ENCODE data around the gene ZDHHC11.
"Not testable (repeated sequence)": the region's sequence is repeated elsewhere in the genome, so short reads cannot be mapped to it uniquely, and the experiment has no call there.

Gene ZDHHC11

GRCh38 chr5:763397-763796, 87.4 kb downstream of the ZDHHC11 start:
- FAIRE-seq (no peak), DNase-seq (ENCODE audit: low spot score) (no peak)

DNA sequence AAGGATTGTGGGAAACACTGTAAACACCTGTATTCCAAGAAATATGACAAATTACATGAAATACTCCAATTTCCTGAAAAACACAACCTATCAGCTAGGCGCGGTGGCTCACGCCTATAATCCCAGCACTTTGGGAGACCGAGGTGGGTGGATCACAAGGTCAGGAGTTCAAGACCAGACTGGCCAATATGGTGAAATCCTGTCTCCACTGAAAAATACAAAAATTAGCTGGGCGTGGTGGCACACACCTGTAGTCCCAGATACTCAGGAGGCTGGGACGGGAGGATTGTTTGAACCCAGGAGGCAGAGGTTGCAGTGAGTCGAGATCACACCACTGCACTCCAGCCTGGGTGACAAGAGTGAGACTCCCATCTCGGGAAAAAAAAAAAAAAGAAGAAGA, 87.8 kb downstream of the ZDHHC11 start:
- FAIRE-seq; DNase-seq (ENCODE audit: low spot score): not testable (repeated sequence)

DNA sequence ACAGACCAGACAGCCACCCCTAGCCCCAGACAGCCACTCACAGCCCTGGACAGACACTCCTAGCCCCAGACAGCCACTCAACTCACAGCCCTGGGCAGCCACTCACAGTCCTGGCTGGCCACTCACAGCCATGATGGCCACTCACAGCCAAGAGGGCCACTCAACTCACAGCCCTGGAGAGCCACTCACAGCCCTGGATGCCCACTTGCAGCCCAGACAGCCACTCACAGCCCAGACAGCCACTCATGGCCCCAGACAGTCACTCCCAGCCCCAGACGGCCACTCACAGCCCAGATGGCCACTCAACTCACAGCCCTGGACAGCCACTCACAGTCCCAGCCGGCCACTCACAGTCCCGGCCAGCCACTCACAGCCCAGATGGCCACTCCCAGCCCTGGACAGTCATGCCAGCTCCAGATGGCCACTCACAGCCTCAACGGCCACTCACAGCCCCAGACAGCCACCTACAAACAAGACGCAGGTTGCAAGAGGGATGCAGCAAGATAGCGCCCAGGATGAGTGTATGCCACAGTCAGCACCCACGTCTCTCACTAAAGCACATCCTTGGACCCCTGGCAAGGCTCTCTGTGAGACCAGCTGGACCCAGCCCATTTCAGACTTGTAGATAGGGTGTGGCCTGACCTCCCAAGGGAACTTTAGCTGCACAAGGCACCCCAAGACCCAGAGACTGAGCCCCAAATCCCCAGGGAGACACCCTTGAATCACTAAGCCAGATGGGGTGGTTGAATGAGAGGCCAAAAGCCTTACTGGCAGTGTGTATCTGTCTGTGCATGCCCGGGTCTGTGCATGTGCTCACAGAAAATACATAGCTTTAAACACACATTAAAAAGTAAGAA, 88.7 kb downstream of the ZDHHC11 start:
- no peak for DNase-seq (ENCODE audit: low spot score)
- no peak for FAIRE-seq

DNA sequence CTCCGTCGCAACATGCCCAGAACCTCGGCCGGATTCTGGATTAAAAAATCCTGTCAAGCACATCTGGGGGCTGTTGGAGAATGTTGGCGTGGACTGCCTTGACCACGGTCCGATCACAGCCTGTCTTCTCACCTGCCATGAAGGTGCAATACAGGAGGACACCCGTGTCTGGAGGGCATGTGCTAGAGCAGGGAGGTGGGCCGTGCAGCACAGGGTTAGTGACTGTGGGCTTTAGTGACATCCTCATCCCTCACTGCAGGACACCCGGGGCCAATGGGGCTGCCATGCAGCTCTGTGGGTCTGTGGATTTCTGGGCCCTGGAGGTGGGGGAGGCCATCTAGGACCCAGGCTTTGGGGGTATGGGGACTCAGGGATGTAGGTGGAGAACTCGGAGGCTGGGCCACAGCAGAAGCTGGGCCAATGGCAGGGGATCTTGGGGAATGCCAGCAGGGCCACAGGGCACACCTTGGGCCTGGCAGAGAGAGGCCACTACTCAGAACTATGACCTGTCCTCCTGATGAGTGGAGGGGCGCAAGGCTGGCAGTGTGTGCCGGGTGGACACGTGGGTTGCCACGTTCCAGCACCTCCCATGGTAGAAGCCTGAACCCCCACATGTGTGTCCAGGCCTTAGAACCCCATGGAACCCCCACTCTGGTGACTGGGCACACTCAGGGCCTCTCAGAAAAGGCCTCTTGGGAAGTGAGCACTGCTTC, 89.6 kb downstream of the ZDHHC11 start:
- DNase-seq (ENCODE audit: low spot score) (no peak), FAIRE-seq (no peak)

GRCh38 chr5:760363-761058, 90.3 kb downstream of the ZDHHC11 start:
- DNase-seq (ENCODE audit: low spot score) (no peak), FAIRE-seq (no peak)

DNA sequence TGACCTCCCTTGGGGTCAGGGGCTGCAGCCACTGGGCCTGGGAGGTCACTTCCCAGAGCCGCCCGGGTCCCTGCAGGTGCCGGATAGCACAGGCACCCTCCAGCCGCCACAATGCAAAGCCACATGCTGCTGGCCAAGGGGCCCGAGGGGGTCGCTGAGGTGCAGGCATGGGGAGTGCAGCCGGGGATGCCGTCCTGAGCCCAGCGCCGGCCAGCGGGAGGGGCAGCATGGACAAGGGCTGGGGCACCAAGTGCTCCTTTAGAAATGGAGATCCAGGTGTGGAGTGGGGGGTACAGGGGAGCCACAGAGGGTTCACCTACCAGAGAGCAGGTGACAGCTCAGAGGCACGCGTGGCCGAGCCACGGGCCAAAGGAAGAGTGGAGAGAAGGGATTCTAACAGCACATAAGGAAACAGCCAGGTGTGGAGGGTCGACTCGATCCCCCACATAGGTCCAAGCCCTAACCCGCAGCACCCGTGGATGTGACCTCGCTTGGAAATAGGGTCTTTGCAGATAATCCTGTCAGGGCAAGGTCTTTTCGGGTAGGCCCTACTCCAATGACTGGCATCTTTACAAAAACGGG, 90.9 kb downstream of the ZDHHC11 start:
- no peak for FAIRE-seq
- DNase-seq (ENCODE audit: low spot score): no peak

GRCh38 chr5:759111-759751, 91.6 kb downstream of the ZDHHC11 start:
- DNase-seq (ENCODE audit: low spot score) (no peak), FAIRE-seq (no peak)

- FAIRE-seq (no peak), DNase-seq (ENCODE audit: low spot score) (no peak)
Observed at GRCh38 chr5:758698-759053, 92.1 kb downstream of the ZDHHC11 start.

DNA sequence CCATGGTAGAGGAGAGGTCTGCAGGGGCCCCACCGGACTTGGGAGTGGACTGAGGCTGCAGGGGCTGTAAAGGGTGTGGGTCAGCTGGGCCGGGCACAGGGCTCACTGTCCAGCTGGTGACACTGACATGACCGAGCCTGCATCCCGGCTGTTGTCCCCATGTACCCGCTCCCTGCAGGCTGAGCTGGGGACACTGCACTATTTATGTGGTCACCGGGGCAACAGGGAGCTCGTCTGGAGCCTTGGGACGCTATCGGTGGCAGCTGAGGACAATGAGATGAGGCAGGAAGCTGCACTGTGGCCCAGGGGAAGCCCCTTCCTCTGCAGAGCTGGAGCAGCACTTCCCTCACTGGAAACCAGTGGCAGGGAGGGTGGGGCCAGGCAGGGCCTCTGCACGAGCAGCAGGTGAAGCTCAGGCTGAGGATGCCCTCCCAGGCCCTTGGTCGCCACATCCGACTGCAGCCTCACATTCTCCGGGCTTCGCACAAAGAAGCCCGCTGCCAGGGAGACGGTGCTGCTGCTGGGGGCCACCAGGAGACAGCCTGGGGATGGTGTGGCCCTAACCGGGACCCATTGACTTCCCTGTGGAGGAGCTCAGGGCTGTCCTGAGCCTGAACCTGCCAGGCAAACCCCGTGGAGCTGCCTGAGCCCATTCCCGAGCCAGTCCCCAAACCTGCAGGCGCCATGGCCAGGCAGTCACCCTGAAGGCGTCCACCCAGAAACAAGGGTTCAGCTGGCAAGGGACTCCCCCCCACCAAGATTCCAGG, 92.7 kb downstream of the ZDHHC11 start:
- DNase-seq (ENCODE audit: low spot score): no peak
- FAIRE-seq: no peak

DNA sequence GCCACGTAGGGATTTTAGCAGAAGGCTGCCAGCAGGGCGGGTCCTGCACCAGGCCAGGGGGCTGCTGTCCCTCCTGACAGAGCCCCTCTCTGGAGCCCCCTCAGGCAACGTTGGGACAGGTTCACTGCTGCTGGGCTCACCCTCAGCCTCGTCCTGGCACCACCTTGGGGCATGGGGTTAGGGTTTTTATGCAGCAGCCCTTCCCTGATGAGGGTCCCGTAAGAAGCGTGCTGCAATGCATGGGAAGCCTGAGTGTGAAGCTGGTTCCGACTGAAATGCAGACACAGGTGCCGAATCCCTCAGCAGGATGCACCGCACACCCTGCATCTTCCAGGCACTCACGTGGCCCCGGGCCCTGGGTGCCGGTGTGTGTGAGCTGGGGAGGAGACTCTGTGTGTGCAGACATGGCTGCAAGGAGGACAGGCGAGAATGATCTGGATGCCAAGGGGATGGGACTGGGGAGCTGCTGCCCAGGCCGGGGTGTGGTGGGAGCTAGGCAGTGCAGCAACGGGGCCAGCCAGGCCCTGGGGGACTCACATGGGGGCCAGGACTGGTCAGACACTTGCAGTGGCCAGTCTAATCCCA, 93.3 kb downstream of the ZDHHC11 start:
- DNase-seq (ENCODE audit: low spot score) (no peak), FAIRE-seq (no peak)

- FAIRE-seq (no peak), DNase-seq (ENCODE audit: low spot score) (no peak)
Observed at GRCh38 chr5:756865-757345, 93.9 kb downstream of the ZDHHC11 start.

DNA sequence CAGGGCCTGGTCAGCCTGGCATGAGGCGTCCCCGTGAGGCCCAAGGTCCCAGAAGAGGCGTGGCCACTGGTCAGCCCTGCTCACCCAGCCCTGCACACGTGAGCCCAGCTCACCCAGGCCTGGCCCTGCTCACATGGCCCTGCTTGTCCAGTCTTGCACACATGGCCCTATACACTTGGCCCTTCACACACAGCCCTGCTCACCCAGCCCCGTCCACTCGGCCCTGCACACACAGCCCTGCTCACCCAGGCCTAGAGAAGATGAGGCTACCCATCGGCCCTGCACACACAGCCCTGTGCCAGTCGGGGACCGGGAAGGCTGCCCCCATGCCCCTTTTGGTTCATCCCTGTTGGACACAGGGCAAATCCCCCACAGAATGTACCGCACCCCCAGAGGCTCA, 94.6 kb downstream of the ZDHHC11 start:
- no peak for FAIRE-seq

DNA sequence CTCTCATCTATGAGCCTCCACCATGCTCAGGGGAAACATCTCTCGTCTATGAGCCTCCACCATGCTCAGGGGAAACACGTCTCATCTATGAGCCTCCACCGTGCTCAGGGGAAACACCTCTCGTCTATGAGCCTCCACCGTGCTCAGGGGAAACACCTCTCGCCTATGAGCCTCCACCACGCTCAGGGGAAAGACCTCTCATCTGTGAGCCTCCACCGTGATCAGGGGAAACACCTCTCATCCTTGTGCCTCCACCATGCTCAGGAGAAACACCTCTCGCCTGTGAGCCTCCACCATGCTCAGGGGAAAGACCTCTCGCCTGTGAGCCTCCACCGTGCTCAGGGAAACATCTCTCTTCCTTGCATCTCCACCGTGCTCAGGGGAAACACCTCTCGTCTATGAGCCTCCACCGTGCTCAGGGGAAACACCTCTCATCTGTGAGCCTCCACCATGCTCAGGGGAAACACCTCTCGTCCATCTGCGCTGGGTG, 96.6 kb downstream of the ZDHHC11 start:
- DNase-seq (ENCODE audit: low spot score); FAIRE-seq: not testable (repeated sequence)

More for the DNA sequence above, 94.6 kb downstream of the ZDHHC11 start:
- DNase-seq (ENCODE audit: low spot score): no peak

- DNase-seq (ENCODE audit: low spot score); FAIRE-seq: not testable (repeated sequence)
Observed at GRCh38 chr5:753567-754142, 97.1 kb downstream of the ZDHHC11 start.

DNA sequence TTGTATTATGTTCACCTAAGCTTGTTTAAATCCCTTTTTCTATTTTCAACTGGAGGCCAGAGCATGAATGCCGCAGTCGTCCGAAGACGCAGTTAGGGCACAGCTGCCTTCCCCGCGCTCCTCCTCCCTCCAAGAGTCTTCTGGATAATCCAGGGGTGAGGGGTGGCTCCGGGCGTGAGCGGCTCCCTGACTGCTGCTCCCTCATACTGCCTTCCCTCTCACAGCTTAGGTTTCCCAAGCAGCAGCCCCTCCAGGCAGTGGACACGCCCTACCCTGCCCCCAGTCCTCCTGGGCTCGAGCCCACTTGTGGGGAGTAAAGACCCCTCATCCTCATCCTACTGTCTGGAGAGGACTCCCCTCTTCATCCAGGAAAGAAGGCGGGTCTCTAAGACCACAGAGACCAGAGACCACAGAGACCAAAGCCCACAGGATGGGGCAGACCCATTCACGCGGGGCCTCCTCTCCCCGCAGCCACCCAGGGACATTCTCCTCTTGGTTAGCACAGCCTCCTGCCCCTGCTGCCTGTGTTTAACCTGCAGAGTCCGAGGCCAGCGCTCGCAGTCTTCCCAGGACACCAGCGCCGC, 98.2 kb downstream of the ZDHHC11 start:
- not testable (repeated sequence) for DNase-seq (ENCODE audit: low spot score); FAIRE-seq

GRCh38 chr5:751992-752391, 98.8 kb downstream of the ZDHHC11 start:
- FAIRE-seq; DNase-seq (ENCODE audit: low spot score): not testable (repeated sequence)

DNA sequence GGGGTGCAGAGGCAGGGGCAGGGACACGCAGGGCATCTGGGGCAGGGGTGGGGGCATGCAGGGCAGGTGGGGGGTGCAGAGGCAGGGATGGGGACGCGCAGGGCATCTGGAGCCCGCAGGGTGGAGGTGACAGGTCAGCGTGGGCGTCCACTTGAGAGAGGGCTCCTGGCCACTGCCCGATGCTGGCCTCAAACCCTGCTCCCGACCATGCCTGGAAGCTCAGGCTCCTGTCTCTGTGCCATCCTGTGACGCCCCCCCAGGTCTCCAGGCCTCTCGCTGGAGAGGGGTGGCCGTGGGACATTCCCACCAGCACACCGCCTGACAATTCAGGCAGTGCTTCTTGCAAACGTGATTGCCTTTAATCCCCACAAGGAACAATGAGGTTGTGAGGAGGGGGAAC, 99.3 kb downstream of the ZDHHC11 start:
- DNase-seq (ENCODE audit: low spot score) (no peak), FAIRE-seq (no peak)

GRCh38 chr5:750226-750625, 100.6 kb downstream of the ZDHHC11 start:
- DNase-seq (ENCODE audit: low spot score); FAIRE-seq: not testable (repeated sequence)

- FAIRE-seq: no peak
- DNase-seq (ENCODE audit: low spot score): no peak
Observed at GRCh38 chr5:749101-749670, 101.6 kb downstream of the ZDHHC11 start.

Data from RCC 7860 (cell line).